ENCODE measurements around the gene TAS1R1. TPM values are rescaled to one million over a fixed set of nuclear protein-coding genes. Genes with fewer than 3 reads are reported as not detected.

Gene TAS1R1
- total RNA-seq, 1 experiment from 2014 or later, result not detected

DNA sequence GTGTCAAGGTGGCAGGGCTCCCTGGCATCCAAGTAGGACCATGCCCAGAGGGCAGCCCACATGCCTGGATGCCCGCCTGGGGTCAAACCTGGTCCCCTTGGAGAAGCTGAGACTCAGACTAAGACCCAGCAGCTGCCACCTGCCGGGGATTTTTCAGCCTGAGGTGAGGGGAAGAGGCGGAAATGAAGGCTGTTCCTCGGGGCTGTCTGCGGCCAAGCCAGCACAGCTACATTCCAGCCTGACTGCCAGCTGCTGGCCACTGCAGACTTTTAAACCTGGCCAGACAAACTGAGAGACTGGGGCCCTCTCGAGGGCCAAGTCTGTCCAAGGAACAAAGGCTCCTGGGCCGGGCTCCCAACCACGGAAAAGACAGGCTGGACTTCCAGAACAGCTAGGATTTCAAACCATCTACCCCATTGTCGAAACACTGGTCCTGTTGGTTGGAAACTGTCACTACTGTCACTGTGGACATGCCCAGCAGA is 41.7 kb upstream of the TAS1R1 start:
- Histone ChIP-seq H3K27me3 (replicated peaks; ENCODE audit: control insufficient read depth, insufficient read depth, low read length) (no peaks in the 10 kb centered on the region), H3K4me3 (ENCODE audit: low read depth, low read length) (no peak overlapping the region), H3K36me3 (ENCODE audit: control insufficient read depth, insufficient read depth, low read length) (no peaks in the 10 kb centered on the region), H3K9me3 (no peaks in the 10 kb centered on the region), H3K4me1 (peaks cover 3% of the 10 kb centered on the region; the same call in 1 of the 2 replicates)
- CTCF ChIA-PET, result no interaction called here
- Mint-ChIP-seq H3K27ac (ENCODE audit: unreplicated experiment) (no peak overlapping the region), H3K9me3 (ENCODE audit: unreplicated experiment) (no peaks in the 10 kb centered on the region), H3K36me3 (ENCODE audit: insufficient read depth, unreplicated experiment) (no peaks in the 10 kb centered on the region), H3K4me3 (ENCODE audit: unreplicated experiment) (no peak overlapping the region), H3K27me3 (ENCODE audit: insufficient read depth, unreplicated experiment) (no peaks in the 10 kb centered on the region), H3K4me1 (ENCODE audit: low read depth, unreplicated experiment) (no peaks in the 10 kb centered on the region)
- POLR2A ChIA-PET, result no interaction called here
- no peak for DNase-seq
- TF ChIP-seq, protein P1, sequence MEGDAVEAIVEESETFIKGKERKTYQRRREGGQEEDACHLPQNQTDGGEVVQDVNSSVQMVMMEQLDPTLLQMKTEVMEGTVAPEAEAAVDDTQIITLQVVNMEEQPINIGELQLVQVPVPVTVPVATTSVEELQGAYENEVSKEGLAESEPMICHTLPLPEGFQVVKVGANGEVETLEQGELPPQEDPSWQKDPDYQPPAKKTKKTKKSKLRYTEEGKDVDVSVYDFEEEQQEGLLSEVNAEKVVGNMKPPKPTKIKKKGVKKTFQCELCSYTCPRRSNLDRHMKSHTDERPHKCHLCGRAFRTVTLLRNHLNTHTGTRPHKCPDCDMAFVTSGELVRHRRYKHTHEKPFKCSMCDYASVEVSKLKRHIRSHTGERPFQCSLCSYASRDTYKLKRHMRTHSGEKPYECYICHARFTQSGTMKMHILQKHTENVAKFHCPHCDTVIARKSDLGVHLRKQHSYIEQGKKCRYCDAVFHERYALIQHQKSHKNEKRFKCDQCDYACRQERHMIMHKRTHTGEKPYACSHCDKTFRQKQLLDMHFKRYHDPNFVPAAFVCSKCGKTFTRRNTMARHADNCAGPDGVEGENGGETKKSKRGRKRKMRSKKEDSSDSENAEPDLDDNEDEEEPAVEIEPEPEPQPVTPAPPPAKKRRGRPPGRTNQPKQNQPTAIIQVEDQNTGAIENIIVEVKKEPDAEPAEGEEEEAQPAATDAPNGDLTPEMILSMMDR (IDR thresholded peaks at IDR 0.05; ENCODE audit: insufficient read depth in 1 of 2, low read depth in 1 of 2, low read length in 1 of 2, severe bottlenecking in 1 of 2, unreplicated experiment in 1 of 2), result no peak
- intact Hi-C loops (cut with micrococcal nuclease; ENCODE audit: unreplicated experiment), result no loop called here
- no TSS peak for BruUV-seq (replicated peaks)

DNA sequence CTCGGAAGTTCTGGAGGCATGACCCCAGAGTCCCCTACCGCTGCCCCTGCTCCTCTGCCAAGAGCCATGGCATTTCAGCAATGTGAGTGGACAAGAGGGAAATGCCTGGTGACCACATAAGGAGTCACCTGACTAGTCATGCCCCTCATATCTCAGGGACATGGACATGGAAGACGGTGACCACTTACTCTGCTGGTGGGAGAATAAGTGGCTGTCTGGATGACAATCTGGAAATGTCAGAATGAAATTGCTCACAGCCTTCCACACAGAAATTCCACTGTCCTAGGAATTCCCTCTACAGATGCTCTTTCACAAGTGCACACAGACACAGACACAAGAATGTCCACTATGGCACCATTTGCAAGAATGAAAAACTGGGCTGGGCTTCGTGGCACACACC is 39.3 kb upstream of the TAS1R1 start:
- POLR2A ChIA-PET, result no interaction called here
- CTCF ChIA-PET, result no interaction called here
- no peaks in the 10 kb centered on the region for H3K27me3 ChIP-seq (replicated peaks; ENCODE audit: control insufficient read depth, insufficient read depth, low read length)
- no peaks in the 10 kb centered on the region for H3K9me3 ChIP-seq
- no peak overlapping the region for H3K4me3 ChIP-seq (ENCODE audit: low read depth, low read length)
- H3K27ac Mint-ChIP-seq (ENCODE audit: unreplicated experiment), result no peak overlapping the region
- no peak for DNase-seq
- intact Hi-C loops (cut with micrococcal nuclease; ENCODE audit: unreplicated experiment), result no loop called here
- H3K36me3 ChIP-seq (ENCODE audit: control insufficient read depth, insufficient read depth, low read length), result no peaks in the 10 kb centered on the region
- no peaks in the 10 kb centered on the region for H3K4me1 Mint-ChIP-seq (ENCODE audit: low read depth, unreplicated experiment)
- H3K4me1 ChIP-seq, result peaks cover 3% of the 10 kb centered on the region; the same call in 1 of the 2 replicates
- H3K36me3 Mint-ChIP-seq (ENCODE audit: insufficient read depth, unreplicated experiment), result no peaks in the 10 kb centered on the region
- TF ChIP-seq, protein P1 (IDR thresholded peaks at IDR 0.05; ENCODE audit: insufficient read depth in 1 of 2, low read depth in 1 of 2, low read length in 1 of 2, severe bottlenecking in 1 of 2, unreplicated experiment in 1 of 2), result no peak
- no peaks in the 10 kb centered on the region for H3K27me3 Mint-ChIP-seq (ENCODE audit: insufficient read depth, unreplicated experiment)
- BruUV-seq (replicated peaks), result no TSS peak
- H3K9me3 Mint-ChIP-seq (ENCODE audit: unreplicated experiment), result no peaks in the 10 kb centered on the region
- H3K4me3 Mint-ChIP-seq (ENCODE audit: unreplicated experiment), result no peak overlapping the region

DNA sequence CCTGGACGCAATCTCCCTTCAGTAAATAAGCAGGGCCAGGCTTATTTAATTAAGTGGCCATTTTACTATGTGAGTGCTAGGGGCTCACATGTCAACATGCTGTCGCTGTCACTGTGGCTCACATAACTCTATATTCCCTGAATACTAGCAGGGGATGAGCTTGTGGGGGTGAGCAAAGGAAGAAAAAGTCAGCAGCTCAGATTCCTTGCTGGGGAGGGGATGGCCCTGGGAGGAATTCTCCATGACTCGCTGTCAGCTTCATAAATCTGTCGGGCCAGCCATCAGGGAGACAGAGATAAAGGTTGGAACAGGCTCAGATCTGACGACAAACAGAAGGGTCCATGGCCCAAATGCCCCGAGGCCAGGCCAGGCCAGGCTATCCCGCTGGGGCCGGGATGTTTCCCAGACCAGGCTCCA is 37.7 kb upstream of the TAS1R1 start:
- intact Hi-C loops (cut with micrococcal nuclease; ENCODE audit: unreplicated experiment), result no loop called here
- Histone ChIP-seq H3K4me1 (peaks cover 3% of the 10 kb centered on the region; the same call in 1 of the 2 replicates), H3K4me3 (ENCODE audit: low read depth, low read length) (no peak overlapping the region), H3K9me3 (no peaks in the 10 kb centered on the region), H3K36me3 (ENCODE audit: control insufficient read depth, insufficient read depth, low read length) (no peaks in the 10 kb centered on the region), H3K27me3 (replicated peaks; ENCODE audit: control insufficient read depth, insufficient read depth, low read length) (no peaks in the 10 kb centered on the region)
- H3K4me3 Mint-ChIP-seq (ENCODE audit: unreplicated experiment), result no peak overlapping the region
- POLR2A ChIA-PET, result no interaction called here
- no peaks in the 10 kb centered on the region for H3K9me3 Mint-ChIP-seq (ENCODE audit: unreplicated experiment)
- TF ChIP-seq, protein P1 (IDR thresholded peaks at IDR 0.05; ENCODE audit: insufficient read depth in 1 of 2, low read depth in 1 of 2, low read length in 1 of 2, severe bottlenecking in 1 of 2, unreplicated experiment in 1 of 2), result no peak
- H3K27me3 Mint-ChIP-seq (ENCODE audit: insufficient read depth, unreplicated experiment), result no peaks in the 10 kb centered on the region
- no TSS peak for BruUV-seq (replicated peaks)
- H3K36me3 Mint-ChIP-seq (ENCODE audit: insufficient read depth, unreplicated experiment), result no peaks in the 10 kb centered on the region
- no peaks in the 10 kb centered on the region for H3K4me1 Mint-ChIP-seq (ENCODE audit: low read depth, unreplicated experiment)
- H3K27ac Mint-ChIP-seq (ENCODE audit: unreplicated experiment), result no peak overlapping the region
- DNase-seq, result no peak
- CTCF ChIA-PET, result interaction anchor here (0.6 kb wide), 1 partner anchor 74 kb away, joined by 3 read pairs; no protein-coding TSS in a partner anchor

All from Caco-2 (cell line).